HG02642 (cell line): ENCODE measurements around the gene PARD3B.

Source experiments
- ATAC-seq: cut with Tn5 transposase; IDR thresholded peaks from one replicate; pipeline ENCODE4 v1.9.1; 2021; ENCODE audit warnings: mild to moderate bottlenecking; ENCODE audit not compliant: unreplicated experiment, poor library complexity

The PARD3B gene

GRCh38 chr2:204544961-204545860 is at the start of gene PARD3B:
Gene PARD3B (plus strand): TSS chr2:204545475. CDS start chr2:204546000, 525 bp downstream.
- peak; percentile 82 for ATAC-seq

- ATAC-seq, result no peak
These were observed 48.5 kb upstream of the PARD3B start for GRCh38 chr2:204496779-204497178.

- no peak for ATAC-seq
These were observed 47.4 kb upstream of the PARD3B start for GRCh38 chr2:204497855-204498254.

- ATAC-seq, result no peak
These were observed 47.0 kb upstream of the PARD3B start for GRCh38 chr2:204498291-204498690.

- no peak for ATAC-seq
These were observed 41.4 kb upstream of the PARD3B start for GRCh38 chr2:204503869-204504268.

GRCh38 chr2:204504594-204504993 is 40.7 kb upstream of the PARD3B start:
- ATAC-seq, result no peak

GRCh38 chr2:204505488-204505887 is 39.8 kb upstream of the PARD3B start:
- ATAC-seq, result no peak

GRCh38 chr2:204505946-204506345 is 39.3 kb upstream of the PARD3B start:
- no peak for ATAC-seq

- no peak for ATAC-seq
These were observed 37.6 kb upstream of the PARD3B start for GRCh38 chr2:204507636-204508035.

GRCh38 chr2:204510709-204511420 is 34.4 kb upstream of the PARD3B start:
- no peak for ATAC-seq

GRCh38 chr2:204514439-204514838 is 30.8 kb upstream of the PARD3B start:
- no peak for ATAC-seq

- ATAC-seq, result no peak
These were observed 29.9 kb upstream of the PARD3B start for GRCh38 chr2:204515416-204515815.

- no peak for ATAC-seq
These were observed 28.1 kb upstream of the PARD3B start for GRCh38 chr2:204517154-204517553.

GRCh38 chr2:204529795-204530463 is 15.3 kb upstream of the PARD3B start:
- no peak for ATAC-seq

GRCh38 chr2:204530464-204530805 is 14.8 kb upstream of the PARD3B start:
- ATAC-seq, result no peak

GRCh38 chr2:204533629-204534370 is 11.5 kb upstream of the PARD3B start:
- no peak for ATAC-seq

GRCh38 chr2:204535356-204535755 is 9.9 kb upstream of the PARD3B start:
- no peak for ATAC-seq

- ATAC-seq, result no peak
These were observed 9.5 kb upstream of the PARD3B start for GRCh38 chr2:204535764-204536163.

GRCh38 chr2:204538182-204539018 is 6.9 kb upstream of the PARD3B start:
- no peak for ATAC-seq

- no peak for ATAC-seq
These were observed 6.3 kb upstream of the PARD3B start for GRCh38 chr2:204539019-204539385.
